GM19452 (cell line): ENCODE results near the gene ARFGAP1.

ENCODE experiments used
- ATAC-seq: cut with Tn5 transposase; IDR thresholded peaks from one replicate; pipeline ENCODE4 v1.9.1; 2021; ENCODE audit not compliant: unreplicated experiment

ARFGAP1 gene

GRCh38 chr20:63306673-63307537, 34.3 kb downstream of the ARFGAP1 start:
- ATAC-seq, result no peak

DNA sequence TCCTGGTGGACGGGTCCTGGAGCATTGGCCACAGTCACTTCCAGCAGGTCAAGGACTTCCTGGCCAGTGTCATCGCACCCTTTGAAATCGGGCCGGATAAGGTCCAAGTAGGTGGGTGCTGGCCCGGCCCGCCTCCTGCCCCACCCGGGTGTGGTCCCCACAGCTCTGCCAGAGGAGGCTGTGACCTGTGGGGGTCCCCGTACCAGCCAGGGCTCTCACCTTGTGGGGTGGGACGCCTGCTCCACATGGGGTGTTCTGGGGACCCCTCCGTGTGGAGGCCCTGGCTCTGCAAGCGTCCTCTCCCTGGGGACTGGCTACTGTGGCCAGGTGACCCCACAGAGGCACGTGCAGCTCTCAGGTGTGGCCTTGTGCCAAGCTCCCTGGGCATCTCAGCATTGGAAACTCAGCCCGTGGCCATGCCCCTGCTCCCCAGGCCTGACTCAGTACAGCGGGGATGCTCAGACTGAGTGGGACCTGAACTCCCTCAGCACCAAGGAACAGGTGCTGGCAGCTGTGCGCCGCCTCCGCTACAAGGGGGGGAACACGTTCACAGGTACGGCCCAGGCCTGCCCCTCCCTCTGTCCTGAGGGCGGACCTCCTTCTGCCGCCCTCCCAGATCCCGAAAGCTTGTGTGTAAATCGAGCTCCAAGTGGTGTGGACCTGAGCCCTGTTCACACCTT, 35.1 kb downstream of the ARFGAP1 start:
- ATAC-seq, result no peak

GRCh38 chr20:63308218-63308911, 35.8 kb downstream of the ARFGAP1 start:
- no peak for ATAC-seq

DNA sequence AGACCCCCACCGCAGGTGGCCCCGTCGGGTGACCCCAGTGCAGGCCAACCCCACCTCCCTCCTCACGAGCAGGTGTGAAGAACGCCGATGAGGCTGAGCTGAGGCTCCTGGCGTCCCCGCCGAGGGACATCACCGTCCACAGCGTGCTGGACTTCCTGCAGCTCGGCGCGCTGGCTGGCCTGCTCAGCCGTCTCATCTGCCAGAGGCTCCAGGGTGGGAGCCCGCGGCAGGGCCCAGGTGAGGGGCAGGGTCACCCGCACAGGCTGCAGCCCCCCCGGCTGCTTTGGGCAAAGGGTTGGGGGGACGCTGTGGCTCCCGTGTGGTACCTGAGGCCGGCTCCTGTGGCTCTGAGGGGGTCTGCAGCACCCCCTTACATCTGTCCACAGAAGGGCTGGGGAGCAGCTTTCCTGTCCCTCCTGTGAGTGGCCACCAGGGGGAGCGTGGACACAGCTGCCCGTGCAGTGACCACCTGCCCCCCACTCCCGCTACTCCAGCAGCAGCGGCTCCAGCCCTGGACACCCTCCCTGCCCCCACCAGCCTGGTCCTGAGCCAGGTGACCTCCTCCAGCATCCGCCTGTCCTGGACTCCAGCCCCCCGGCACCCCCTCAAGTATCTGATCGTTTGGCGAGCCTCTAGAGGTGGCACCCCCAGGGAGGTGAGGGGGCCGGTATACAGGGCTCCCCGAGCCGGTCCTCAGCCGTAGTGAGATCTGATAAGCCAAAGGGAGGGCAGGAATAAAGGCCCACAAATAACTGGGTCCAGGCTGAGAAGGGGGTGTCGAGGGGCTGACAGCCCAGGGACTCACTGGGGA, 36.9 kb downstream of the ARFGAP1 start:
- ATAC-seq, result no peak

- ATAC-seq, result no peak
Measured at GRCh38 chr20:63310265-63310991, 37.8 kb downstream of the ARFGAP1 start.

GRCh38 chr20:63311186-63311832, 38.7 kb downstream of the ARFGAP1 start:
- no peak for ATAC-seq

DNA sequence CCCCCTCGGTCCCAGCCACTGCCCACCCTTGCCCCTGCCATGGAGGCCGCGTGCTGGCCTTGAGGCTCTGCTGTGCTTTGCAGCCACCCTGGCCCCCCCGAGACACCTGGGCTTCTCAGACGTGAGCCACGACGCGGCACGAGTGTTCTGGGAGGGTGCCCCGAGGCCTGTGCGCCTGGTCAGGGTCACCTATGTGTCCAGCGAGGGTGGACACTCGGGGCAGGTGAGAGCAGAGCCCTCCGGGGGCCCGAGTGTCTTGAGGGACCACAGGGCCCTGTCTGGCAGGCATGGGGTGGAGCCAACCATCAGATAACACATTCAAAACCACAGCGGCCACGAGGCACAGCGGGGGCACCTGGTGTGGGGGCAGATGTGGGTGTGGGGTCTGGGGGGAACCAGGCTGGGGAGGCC, 39.2 kb downstream of the ARFGAP1 start:
- no peak for ATAC-seq

- ATAC-seq, result no peak
Measured at GRCh38 chr20:63312273-63312672, 39.7 kb downstream of the ARFGAP1 start.

GRCh38 chr20:63312690-63313348, 40.2 kb downstream of the ARFGAP1 start:
- no peak for ATAC-seq

- ATAC-seq, result no peak
Measured at GRCh38 chr20:63313349-63314014, 40.9 kb downstream of the ARFGAP1 start.

DNA sequence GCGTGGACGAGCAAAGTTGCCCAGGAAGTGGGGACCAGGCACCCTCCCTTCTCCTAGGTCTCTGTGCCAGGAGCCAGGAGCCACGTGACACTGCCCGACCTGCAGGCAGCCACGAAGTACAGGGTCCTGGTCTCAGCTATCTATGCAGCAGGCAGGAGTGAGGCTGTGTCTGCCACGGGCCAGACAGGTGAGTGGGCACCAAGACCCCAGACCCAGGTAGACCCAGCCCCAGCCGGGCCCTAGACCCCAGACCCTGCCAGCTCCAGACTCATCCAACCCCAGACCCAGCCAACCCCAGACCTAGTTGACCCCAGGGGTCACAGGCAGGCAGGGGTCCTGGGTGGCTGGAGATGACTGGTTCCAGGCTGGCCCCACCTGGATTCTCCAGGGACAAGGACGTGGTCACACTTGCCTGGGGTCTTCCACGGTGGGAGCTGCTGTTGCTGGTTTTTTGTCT, 41.4 kb downstream of the ARFGAP1 start:
- no peak for ATAC-seq

DNA sequence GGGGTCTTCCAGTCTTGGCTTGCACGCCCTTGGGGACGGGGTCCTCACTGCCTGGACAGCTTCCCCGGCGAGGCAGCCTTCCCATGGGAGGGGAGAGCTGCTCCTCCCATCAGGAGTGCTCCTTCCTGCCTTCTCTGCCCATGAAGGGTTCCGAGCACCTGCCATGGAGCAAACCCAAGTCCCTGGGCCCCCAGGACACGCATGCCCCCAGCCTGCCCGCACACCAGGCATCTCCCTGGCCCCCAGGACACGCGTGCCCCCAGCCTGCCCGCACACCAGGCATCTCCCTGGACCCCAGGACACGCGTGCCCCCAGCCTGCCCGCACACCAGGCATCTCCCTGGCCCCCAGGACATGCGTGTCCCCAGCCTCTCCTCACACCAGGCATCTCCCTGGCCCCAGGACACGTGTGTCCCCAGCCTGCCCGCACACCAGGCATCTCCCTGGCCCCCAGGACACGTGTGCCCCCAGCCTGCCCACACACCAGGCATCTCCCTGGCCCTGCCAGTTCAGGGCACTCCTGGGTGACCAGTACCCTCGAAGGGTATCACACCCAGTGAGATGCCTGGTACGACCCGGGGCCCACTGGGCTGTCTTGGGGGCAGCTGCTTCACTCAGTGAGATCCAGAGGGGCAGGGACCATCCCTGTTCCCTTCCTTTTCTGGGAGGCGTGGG, 42.1 kb downstream of the ARFGAP1 start:
- ATAC-seq, result no peak

- ATAC-seq, result no peak
Measured at GRCh38 chr20:63315240-63315689, 42.7 kb downstream of the ARFGAP1 start.

DNA sequence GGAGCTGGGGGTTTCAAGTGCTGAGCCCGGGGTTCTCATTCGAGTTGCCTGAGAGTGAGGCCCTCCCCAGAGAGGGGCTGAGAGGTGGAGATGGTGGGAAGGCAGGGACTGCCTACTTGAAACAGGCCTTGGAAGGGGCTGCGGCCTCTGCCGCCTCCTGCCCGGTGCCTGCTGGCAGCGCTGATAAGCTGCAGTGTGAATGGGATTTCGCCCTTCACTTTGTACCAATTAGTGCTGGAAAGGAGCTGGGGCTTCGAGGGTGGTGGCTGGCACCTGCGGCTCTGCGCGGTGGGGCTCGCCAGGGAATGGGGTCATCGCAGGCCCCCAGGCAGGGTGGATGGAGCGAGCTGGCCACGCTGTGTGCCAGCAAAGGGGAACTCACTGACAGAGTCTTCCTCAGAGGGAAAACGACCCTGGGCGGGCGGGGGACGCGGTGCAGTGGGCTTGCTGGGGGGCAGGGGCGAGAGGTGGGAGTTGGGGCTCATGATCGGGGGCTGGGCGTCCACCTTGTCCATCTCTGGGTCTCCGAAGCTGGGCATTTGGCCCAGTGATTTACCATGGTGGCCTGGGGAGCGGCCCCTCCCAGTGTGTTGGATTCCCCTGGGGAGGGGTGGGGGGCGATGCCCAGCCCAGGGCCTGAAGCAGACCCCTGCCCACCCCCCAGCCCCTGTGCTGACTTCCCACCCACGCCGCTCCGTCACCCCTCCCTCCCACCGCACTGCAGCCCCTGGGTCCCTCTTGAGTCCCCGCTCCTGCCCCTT, 43.3 kb downstream of the ARFGAP1 start:
- ATAC-seq, result no peak

GRCh38 chr20:63316502-63316921, 43.9 kb downstream of the ARFGAP1 start:
- ATAC-seq, result no peak

GRCh38 chr20:63317061-63317460, 44.4 kb downstream of the ARFGAP1 start:
- no peak for ATAC-seq

DNA sequence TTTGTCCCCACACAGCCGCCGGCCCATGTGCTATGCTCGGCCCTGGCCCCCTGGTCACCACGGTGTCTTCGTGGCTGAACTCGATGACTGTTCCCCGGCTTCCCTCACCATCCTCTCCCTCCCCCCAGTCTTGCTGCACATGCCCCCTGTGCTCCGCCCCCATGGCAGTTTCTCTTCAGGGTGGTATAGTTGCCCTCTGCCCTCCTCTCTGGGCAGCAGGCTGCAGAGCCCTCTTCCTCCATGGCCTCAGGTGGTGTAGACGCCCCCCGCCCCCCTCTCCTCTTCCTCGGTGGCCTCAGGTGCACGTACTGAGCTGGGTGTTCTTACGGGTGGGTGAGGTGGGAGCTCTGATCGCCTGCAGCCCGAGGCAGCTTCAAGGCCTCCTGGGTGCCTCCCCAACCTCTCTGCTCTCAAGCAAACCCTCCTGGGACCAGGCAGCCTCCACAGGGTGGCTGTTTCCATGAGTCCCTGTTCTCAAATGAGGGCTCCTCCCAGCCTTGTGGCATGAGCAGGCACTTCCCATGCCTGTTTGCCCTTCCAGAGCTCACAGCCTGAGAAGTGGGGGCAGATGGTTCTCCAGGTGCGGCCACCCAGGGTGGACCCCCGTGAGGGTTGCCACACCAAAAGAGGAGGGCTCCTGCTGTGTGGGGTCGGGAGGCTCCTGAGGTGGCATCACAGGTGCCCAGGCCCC, 45.1 kb downstream of the ARFGAP1 start:
- no peak for ATAC-seq
